Prostate gland (tissue), 2 donors: ENCODE measurements around the gene RAB43. TPM values are rescaled to one million over a fixed set of nuclear protein-coding genes. Genes with fewer than 3 reads are reported as not detected.
"Not testable (repeated sequence)": the region's sequence is repeated elsewhere in the genome, so short reads cannot be mapped to it uniquely, and the experiment has no call there.

Source experiments
- DNase-seq: peaks from one replicate; pipeline ENCODE4 v3.0.0-alpha.2; 2019; ENCODE audit warnings: low spot score
- H3K27ac ChIP-seq, 2 donors: fragments of 200-600 bp; sonication (generic); 2 replicates each; pipeline ENCODE4 v1.5.1; 2017 to 2019
- H3K27me3 ChIP-seq: fragments of 200-600 bp; sonication (generic); replicated peaks from 2 replicates; pipeline ENCODE4 v1.5.1; 2019; ENCODE audit not compliant: insufficient read depth
- H3K36me3 ChIP-seq, 2 donors: fragments of 200-600 bp; sonication (generic); 1 replicate in 1 of 2; 2 replicates in 1 of 2; pipeline versions ENCODE4 v1.5.1 to v1.8.1; 2017 to 2019
- H3K4me1 ChIP-seq: fragments of 200-600 bp; sonication (generic); replicated peaks from 2 replicates; pipeline ENCODE4 v1.5.1; 2019
- H3K4me3 ChIP-seq, 2 donors: fragments of 200-600 bp; sonication (generic); 2 replicates each; pipeline ENCODE4 v1.5.1; 2017 to 2019
- H3K9me3 ChIP-seq: fragments of 200-600 bp; sonication (generic); 2 replicates; pipeline ENCODE4 v1.5.1; 2017
- POLR2A ChIP-seq: fragments of 450-650 bp; IDR thresholded peaks from one replicate; pipeline ENCODE4 v1.6.1; 2016; ENCODE audit warnings: antibody characterized with exemption, mild to moderate bottlenecking
- POLR2AphosphoS5 ChIP-seq: sonication (generic); formaldehyde crosslinking; IDR thresholded peaks from one replicate; pipeline ENCODE4 v1.6.1; 2017; ENCODE audit warnings: antibody characterized with exemption
- WGBS: methylation state at CpG from one replicate; pipeline ENCODE4 v1.1.5; 2018; 5-methylcytosine and 5-hydroxymethylcytosine counted together
- intact Hi-C: fragments of 100-400 bp; cut with DNase I; formaldehyde crosslinking; loops from one replicate; pipeline ENCODE4 v1.14.2; 2022
- total RNA-seq, 2 donors: library from RNA; depleted of rRNA; stranded (reverse); fragments of >200 nt; gene quantifications; one replicate each; pipeline ENCODE4 v1.1.0, GENCODE V29; 2016
- TF ChIP-seq, protein P1 (sequence below), 4 experiments: fragments of 200-600 bp in 2 of 4; fragments of 450-650 bp in 2 of 4; sonication (generic) in 2 of 4; IDR thresholded peaks; 1 replicate in 3 of 4; 2 replicates in 1 of 4; pipeline ENCODE4 v1.5.1; 2016 to 2019; ENCODE audit warnings: antibody characterized with exemption in 4 of 4, mild to moderate bottlenecking in 2 of 4, moderate library complexity in 2 of 4

RAB43 gene
- 10 to 100 TPM; 35.9 to 52.3 TPM for total RNA-seq

DNA sequence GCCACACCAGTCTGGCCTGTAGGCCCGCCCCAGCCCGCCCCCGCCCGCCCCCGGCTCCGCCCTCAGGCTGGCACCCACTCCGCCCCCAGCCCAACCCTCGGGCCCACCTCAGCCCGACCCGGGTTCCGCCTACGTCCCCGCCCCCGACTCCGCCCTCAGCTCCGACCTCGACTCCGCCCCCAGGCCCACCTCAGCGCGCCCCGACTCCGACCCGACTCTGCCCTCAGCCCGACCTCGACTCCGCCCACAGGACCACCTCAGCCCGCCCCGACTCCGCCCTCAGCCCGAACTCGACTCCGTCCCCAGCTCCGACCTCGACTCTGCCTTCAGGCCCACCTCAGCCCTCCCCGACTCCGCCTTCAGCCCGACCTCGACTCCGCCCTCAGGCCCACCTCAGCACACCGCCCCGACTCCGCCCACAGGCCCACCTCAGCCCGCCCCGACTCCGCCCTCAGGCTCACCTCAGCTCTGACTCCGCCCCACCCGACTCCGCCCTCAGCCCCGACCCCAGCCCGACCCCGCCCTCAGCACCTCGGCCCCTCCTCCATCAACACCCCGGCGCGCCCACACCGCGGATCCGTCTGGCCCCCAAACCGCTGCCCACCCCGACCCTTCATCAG, at the start of gene RAB43:
Gene RAB43 (minus strand): TSS at position 13 of the 620 bp plus-strand sequence. CDS start 315 bp downstream, outside the sequence.
- intact Hi-C loops: no loop called here
- Histone ChIP-seq H3K4me1 (peaks cover 4% of the 10 kb centered on the region), H3K4me3 (peak within 1 kb of the TSS; percentile 77 to 97), H3K27ac (peak within 1 kb of the TSS; percentile 92 to 94), H3K36me3 (no peaks in the 10 kb centered on the region), H3K9me3 (no peaks in the 10 kb centered on the region), H3K27me3 (no peaks in the 10 kb centered on the region)
- DNase-seq: peak; percentile 91
- TF ChIP-seq, protein P1, sequence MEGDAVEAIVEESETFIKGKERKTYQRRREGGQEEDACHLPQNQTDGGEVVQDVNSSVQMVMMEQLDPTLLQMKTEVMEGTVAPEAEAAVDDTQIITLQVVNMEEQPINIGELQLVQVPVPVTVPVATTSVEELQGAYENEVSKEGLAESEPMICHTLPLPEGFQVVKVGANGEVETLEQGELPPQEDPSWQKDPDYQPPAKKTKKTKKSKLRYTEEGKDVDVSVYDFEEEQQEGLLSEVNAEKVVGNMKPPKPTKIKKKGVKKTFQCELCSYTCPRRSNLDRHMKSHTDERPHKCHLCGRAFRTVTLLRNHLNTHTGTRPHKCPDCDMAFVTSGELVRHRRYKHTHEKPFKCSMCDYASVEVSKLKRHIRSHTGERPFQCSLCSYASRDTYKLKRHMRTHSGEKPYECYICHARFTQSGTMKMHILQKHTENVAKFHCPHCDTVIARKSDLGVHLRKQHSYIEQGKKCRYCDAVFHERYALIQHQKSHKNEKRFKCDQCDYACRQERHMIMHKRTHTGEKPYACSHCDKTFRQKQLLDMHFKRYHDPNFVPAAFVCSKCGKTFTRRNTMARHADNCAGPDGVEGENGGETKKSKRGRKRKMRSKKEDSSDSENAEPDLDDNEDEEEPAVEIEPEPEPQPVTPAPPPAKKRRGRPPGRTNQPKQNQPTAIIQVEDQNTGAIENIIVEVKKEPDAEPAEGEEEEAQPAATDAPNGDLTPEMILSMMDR (IDR thresholded peaks at IDR 0.05): no peak
- TF ChIP-seq POLR2A: no peak
- no peak for TF ChIP-seq POLR2AphosphoS5
- 4% methylated on average over 51 of the region's 60 CpGs for WGBS

DNA sequence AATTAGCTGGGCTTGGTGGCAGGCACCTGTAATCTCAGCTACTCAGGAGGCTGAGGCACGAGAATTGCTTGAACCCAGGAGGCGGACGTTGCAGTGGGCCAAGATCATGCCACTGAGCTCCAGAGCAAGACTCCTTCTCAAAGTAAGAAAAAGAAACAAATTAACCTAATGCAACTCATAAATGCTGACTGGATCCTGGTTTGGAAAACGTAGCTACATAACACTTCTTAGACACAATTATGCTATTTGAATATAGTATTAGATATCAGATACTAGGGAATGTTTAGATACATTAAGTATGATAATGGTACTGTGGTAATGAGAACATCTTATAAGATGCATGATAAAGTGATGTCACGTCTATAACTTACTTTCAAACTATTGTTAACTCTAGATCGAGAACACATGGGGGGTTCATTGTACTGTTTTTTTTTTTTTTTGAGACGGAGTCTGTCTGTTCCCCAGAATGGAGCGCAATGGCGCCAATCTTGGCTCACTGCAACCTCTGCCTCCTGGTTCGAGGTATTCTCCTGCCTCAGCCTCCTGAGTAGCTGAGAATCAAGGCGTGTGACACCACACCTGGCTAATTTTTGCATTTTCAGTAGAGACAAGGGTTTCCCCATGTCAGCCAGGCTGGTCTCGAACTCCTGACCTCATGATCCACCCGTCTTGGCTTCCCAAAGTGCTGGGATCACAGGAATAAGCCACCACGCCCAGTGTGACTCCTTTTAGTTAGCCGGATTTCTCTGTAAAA, 45.2 kb upstream of the RAB43 start:
- no peak for DNase-seq
- intact Hi-C loops: no loop called here
- no peaks in the 10 kb centered on the region for H3K27me3 ChIP-seq
- H3K27ac ChIP-seq: no peak overlapping the region
- peaks cover 0 to 11% of the 10 kb centered on the region in 2 donors for H3K36me3 ChIP-seq
- no peak overlapping the region for H3K4me3 ChIP-seq
- no peak for TF ChIP-seq POLR2A
- TF ChIP-seq, protein P1 (IDR thresholded peaks at IDR 0.05): no peak
- TF ChIP-seq POLR2AphosphoS5: no peak
- H3K9me3 ChIP-seq: no peaks in the 10 kb centered on the region
- H3K4me1 ChIP-seq: peaks cover 7% of the 10 kb centered on the region
- WGBS: 85% methylated on average over 15 of the region's 15 CpGs

DNA sequence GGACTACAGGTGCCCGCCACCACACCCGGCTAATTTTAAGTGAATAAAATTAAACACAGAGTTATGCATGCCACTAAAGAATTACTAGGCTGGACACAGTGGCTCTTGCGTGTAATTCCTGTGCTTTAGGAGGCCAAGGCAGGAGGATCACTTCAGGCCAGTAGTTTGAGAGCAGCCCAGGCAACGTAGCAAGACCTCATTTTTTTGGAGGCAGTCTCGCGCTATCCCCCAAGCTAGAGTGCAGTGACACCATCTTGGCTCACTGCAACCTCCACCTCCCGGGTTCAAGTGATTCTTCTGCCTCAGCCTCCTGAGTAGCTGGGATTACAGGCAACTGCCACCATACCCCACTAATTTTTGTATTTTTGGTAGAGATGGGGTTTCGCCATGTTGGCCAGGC, 44.0 kb upstream of the RAB43 start:
- intact Hi-C loops, H3K4me1 ChIP-seq, H3K36me3 ChIP-seq, H3K4me3 ChIP-seq, H3K27me3 ChIP-seq, H3K27ac ChIP-seq, DNase-seq, H3K9me3 ChIP-seq: not testable (repeated sequence)
- WGBS: 96% methylated on average over 8 of the region's 8 CpGs

GRCh38 chr3:129164500-129164899, 42.9 kb upstream of the RAB43 start:
- DNase-seq: no peak
- TF ChIP-seq POLR2AphosphoS5: no peak
- TF ChIP-seq, protein P1 (IDR thresholded peaks at IDR 0.05): no peak
- TF ChIP-seq POLR2A: no peak
- no peaks in the 10 kb centered on the region for H3K36me3 ChIP-seq
- no peak overlapping the region for H3K4me3 ChIP-seq
- peaks cover 7% of the 10 kb centered on the region for H3K4me1 ChIP-seq
- intact Hi-C loops: no loop called here
- WGBS: 85% methylated on average over 7 of the region's 7 CpGs
- no peaks in the 10 kb centered on the region for H3K27me3 ChIP-seq
- no peaks in the 10 kb centered on the region for H3K9me3 ChIP-seq
- no peak overlapping the region for H3K27ac ChIP-seq

GRCh38 chr3:129162729-129163579, 41.4 kb upstream of the RAB43 start:
- WGBS: 69% methylated on average over 5 of the region's 5 CpGs
- Histone ChIP-seq H3K9me3 (no peaks in the 10 kb centered on the region), H3K4me1 (peaks cover 7% of the 10 kb centered on the region)

More at GRCh38 chr3:129162729-129163579, 41.4 kb upstream of the RAB43 start:
- Histone ChIP-seq H3K36me3 (no peaks in the 10 kb centered on the region), H3K4me3 (no peak overlapping the region), H3K27me3 (no peaks in the 10 kb centered on the region), H3K27ac (no peak overlapping the region)
- DNase-seq: no peak
- intact Hi-C loops: no loop called here
- TF ChIP-seq, protein P1 (IDR thresholded peaks at IDR 0.05): no peak
- no peak for TF ChIP-seq POLR2AphosphoS5
